ENCODE results near the gene GPR35. TPM values are rescaled to one million over a fixed set of nuclear protein-coding genes. Genes with fewer than 3 reads are reported as not detected.
"Not testable (repeated sequence)": the region's sequence is repeated elsewhere in the genome, so short reads cannot be mapped to it uniquely, and the experiment has no call there.

Gene GPR35
- total and polyA plus RNA-seq, 2 donors (not counting 3 experiments of a cell fraction or from before 2014, with no cell fraction given): 0.18 to 0.33 TPM

- DNase-seq (ENCODE audit: low read depth, low spot score) (no peak), FAIRE-seq (no peak)
- Histone ChIP-seq H3K27me3 (ENCODE audit: control insufficient read depth in 2 of 2, insufficient read depth in 2 of 2, low read length in 2 of 2) (peaks cover 0 to 2% of the 10 kb centered on the region in 2 experiments), H3K9me3 (replicated peaks; ENCODE audit: control insufficient read depth, insufficient read depth, low read length) (no peaks in the 10 kb centered on the region), H3K4me1 (ENCODE audit: control insufficient read depth, extremely low read depth, insufficient read depth, low read length) (no peaks in the 10 kb centered on the region), H3K4me3 (replicated peaks in 1 of 3; ENCODE audit: insufficient read depth in 1 of 3, low read depth in 1 of 3, low read length in 3 of 3) (no peak overlapping the region), H3K79me2 (ENCODE audit: control insufficient read depth, insufficient read depth, low read length) (no peaks in the 10 kb centered on the region), H3K9me1 (replicated peaks; ENCODE audit: control insufficient read depth, extremely low read depth, insufficient read depth, low read length) (no peaks in the 10 kb centered on the region), H3K4me2 (ENCODE audit: insufficient read depth, low read length) (no peak overlapping the region), H4K20me1 (replicated peaks; ENCODE audit: control insufficient read depth, extremely low read depth, insufficient read depth, low read length) (no peaks in the 10 kb centered on the region), H2AFZ (ENCODE audit: low read depth, low read length) (no peak overlapping the region), H3K9ac (replicated peaks; ENCODE audit: extremely low read depth, insufficient read depth, low read length) (no peak overlapping the region), H3K36me3 (ENCODE audit: control insufficient read depth in 2 of 2, extremely low read depth in 1 of 2, insufficient read depth in 2 of 2, low read length in 2 of 2) (no peaks in the 10 kb centered on the region), H3K27ac (ENCODE audit: insufficient read depth, low read depth, low read length) (no peak overlapping the region)
- ChIA-PET POLR2A (no interaction called here), CTCF (no interaction called here)
- intact Hi-C loops (cut with micrococcal nuclease): loop anchor here (5.0 kb wide), 1 partner anchor 39 kb away; no protein-coding TSS in a partner anchor
- no peak for TF ChIP-seq MAX (IDR thresholded peaks at IDR 0.05; ENCODE audit: insufficient read depth, insufficient read length)
- TF ChIP-seq EZH2 (IDR thresholded peaks at IDR 0.05; ENCODE audit: borderline replicate concordance, low read depth, low read length, severe bottlenecking): no peak
- no peak for TF ChIP-seq POLR2A (IDR thresholded peaks at IDR 0.05; ENCODE audit: low read depth, low read length)
- no peak for TF ChIP-seq POLR2AphosphoS5 (IDR thresholded peaks at IDR 0.05; ENCODE audit: insufficient read depth, low read depth, low read length)
- no peak for TF ChIP-seq GATA2 (IDR thresholded peaks at IDR 0.05; ENCODE audit: insufficient read depth, insufficient read length, low read depth, low read length)
- no peak for TF ChIP-seq FOS (IDR thresholded peaks at IDR 0.05; ENCODE audit: borderline replicate concordance, insufficient read depth, low read length)
- no peak for TF ChIP-seq JUN (IDR thresholded peaks at IDR 0.05; ENCODE audit: borderline replicate concordance, insufficient read depth, insufficient read length, low read depth)
- TF ChIP-seq, protein P1, sequence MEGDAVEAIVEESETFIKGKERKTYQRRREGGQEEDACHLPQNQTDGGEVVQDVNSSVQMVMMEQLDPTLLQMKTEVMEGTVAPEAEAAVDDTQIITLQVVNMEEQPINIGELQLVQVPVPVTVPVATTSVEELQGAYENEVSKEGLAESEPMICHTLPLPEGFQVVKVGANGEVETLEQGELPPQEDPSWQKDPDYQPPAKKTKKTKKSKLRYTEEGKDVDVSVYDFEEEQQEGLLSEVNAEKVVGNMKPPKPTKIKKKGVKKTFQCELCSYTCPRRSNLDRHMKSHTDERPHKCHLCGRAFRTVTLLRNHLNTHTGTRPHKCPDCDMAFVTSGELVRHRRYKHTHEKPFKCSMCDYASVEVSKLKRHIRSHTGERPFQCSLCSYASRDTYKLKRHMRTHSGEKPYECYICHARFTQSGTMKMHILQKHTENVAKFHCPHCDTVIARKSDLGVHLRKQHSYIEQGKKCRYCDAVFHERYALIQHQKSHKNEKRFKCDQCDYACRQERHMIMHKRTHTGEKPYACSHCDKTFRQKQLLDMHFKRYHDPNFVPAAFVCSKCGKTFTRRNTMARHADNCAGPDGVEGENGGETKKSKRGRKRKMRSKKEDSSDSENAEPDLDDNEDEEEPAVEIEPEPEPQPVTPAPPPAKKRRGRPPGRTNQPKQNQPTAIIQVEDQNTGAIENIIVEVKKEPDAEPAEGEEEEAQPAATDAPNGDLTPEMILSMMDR (IDR thresholded peaks at IDR 0.05; ENCODE audit: extremely low read depth in 1 of 2, insufficient read depth in 1 of 2, low read depth in 1 of 2, low read length in 2 of 2): no peak
- no peak for TF ChIP-seq MYC (IDR thresholded peaks at IDR 0.05; ENCODE audit: low read depth, low read length)
- BruUV-seq (replicated peaks): no TSS peak
- dilution Hi-C loops (cut with MboI; ENCODE audit: extremely low pct_ligation_motif_present, low sequenced_read_pairs): no loop called here
Measured at GRCh38 chr2:240655931-240656886, 30.9 kb downstream of the GPR35 start.

DNA sequence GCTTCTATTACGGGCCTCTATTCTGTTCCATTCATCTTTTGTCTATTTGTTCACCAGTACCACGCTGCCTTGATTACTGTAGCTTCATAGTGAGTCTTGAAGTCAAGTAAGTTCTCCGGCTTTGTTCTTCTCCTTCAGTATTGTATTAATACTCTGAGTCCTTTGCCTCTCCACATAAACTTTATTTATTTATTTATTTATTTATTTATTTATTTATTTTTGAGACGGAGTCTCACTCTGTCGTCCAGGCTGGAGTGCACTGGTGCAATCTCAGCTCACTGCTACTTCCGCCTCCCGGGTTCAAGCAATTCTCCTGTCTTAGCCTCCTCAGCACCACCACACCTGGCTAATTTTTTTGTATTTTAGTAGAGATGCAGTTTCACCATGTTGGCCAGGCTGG, 34.6 kb downstream of the GPR35 start:
- H3K4me3 ChIP-seq (replicated peaks in 1 of 3; ENCODE audit: insufficient read depth in 1 of 3, low read depth in 1 of 3, low read length in 3 of 3); dilution Hi-C loops (cut with MboI; ENCODE audit: extremely low pct_ligation_motif_present, low sequenced_read_pairs); H3K79me2 ChIP-seq (ENCODE audit: control insufficient read depth, insufficient read depth, low read length); DNase-seq (ENCODE audit: low read depth, low spot score); H4K20me1 ChIP-seq (replicated peaks; ENCODE audit: control insufficient read depth, extremely low read depth, insufficient read depth, low read length); H3K27ac ChIP-seq (ENCODE audit: insufficient read depth, low read depth, low read length); H3K36me3 ChIP-seq (ENCODE audit: control insufficient read depth in 2 of 2, extremely low read depth in 1 of 2, insufficient read depth in 2 of 2, low read length in 2 of 2); H3K27me3 ChIP-seq (ENCODE audit: control insufficient read depth in 2 of 2, insufficient read depth in 2 of 2, low read length in 2 of 2); H3K4me2 ChIP-seq (ENCODE audit: insufficient read depth, low read length); BruUV-seq (replicated peaks); POLR2A ChIA-PET; CTCF ChIA-PET; H3K9me1 ChIP-seq (replicated peaks; ENCODE audit: control insufficient read depth, extremely low read depth, insufficient read depth, low read length); H3K4me1 ChIP-seq (ENCODE audit: control insufficient read depth, extremely low read depth, insufficient read depth, low read length); FAIRE-seq; H2AFZ ChIP-seq (ENCODE audit: low read depth, low read length); H3K9ac ChIP-seq (replicated peaks; ENCODE audit: extremely low read depth, insufficient read depth, low read length); H3K9me3 ChIP-seq (replicated peaks; ENCODE audit: control insufficient read depth, insufficient read depth, low read length): not testable (repeated sequence)
- intact Hi-C loops (cut with micrococcal nuclease): loop anchor here (5.0 kb wide), 1 partner anchor 43 kb away; no protein-coding TSS in a partner anchor

Data from endothelial cell of umbilical vein (primary cell).